Naive thymus-derived CD4-positive, alpha-beta T cell (primary cell): ENCODE data around the gene CRYBB1. TPM values are rescaled to one million over a fixed set of nuclear protein-coding genes. Genes with fewer than 3 reads are reported as not detected.
"Not testable (repeated sequence)": the region's sequence is repeated elsewhere in the genome, so short reads cannot be mapped to it uniquely, and the experiment has no call there.

ENCODE experiments used
- ATAC-seq: fragments of 150-1000 bp; cut with Tn5 transposase; 2 replicates; pipeline ENCODE4 v1.10.0; 2021; ENCODE audit warnings: mild to moderate bottlenecking, moderate library complexity
- CTCF ChIA-PET: fragments of 350-600 bp; sonication (Branson Sonifier 250); formaldehyde crosslinking; loops from one replicate; lab custom pipeline; 2021; ENCODE audit warnings: antibody characterized with exemption; lab: Charles Lee
- POLR2A ChIA-PET: fragments of 350-600 bp; sonication (Branson Sonifier 250); formaldehyde crosslinking; loops from one replicate; lab custom pipeline; 2021; ENCODE audit warnings: antibody characterized with exemption, inconsistent platforms; lab: Charles Lee
- DNase-seq, 9 donors: peaks; one replicate each; pipeline versions ENCODE4 v3.0.0 to v3.0.0-alpha.2; 2020 to 2022; ENCODE audit warnings: mixed read lengths in 1 of 9
- H3K27ac ChIP-seq: one replicate; pipeline ENCODE4 v1.7.0; 2013; ENCODE audit warnings: mild to moderate bottlenecking, low read depth, low read length, moderate library complexity
- H3K27me3 ChIP-seq, 2 donors: one replicate each; pipeline ENCODE4 v1.7.0; 2013; ENCODE audit warnings: low read length in 2 of 2, mild to moderate bottlenecking in 2 of 2, moderate library complexity in 2 of 2; ENCODE audit not compliant: control insufficient read depth in 2 of 2, insufficient read depth in 2 of 2
- H3K36me3 ChIP-seq, 3 experiments: 1 replicate in 2 of 3; 2 replicates in 1 of 3; pipeline ENCODE4 v1.7.0; 2013; ENCODE audit warnings: low read length in 3 of 3, mild to moderate bottlenecking in 3 of 3, moderate library complexity in 1 of 3; ENCODE audit not compliant: insufficient read depth in 3 of 3, control insufficient read depth in 2 of 3
- H3K4me1 ChIP-seq, 2 donors: one replicate each; pipeline ENCODE4 v1.7.0; 2013; ENCODE audit warnings: low read length in 2 of 2, mild to moderate bottlenecking in 2 of 2, moderate library complexity in 1 of 2; ENCODE audit not compliant: control insufficient read depth in 2 of 2, insufficient read depth in 2 of 2
- H3K4me3 ChIP-seq: 2 replicates; pipeline ENCODE4 v1.7.0; 2013; ENCODE audit warnings: mild to moderate bottlenecking, low read length
- H3K9me3 ChIP-seq, 3 experiments: 1 replicate in 2 of 3; 2 replicates in 1 of 3; pipeline ENCODE4 v1.7.0; 2013; ENCODE audit warnings: low read length in 3 of 3; ENCODE audit not compliant: control insufficient read depth in 2 of 3
- H3K27ac Mint-ChIP-seq, 9 donors: one replicate each; pipeline ENCODE4 v1.8.0; 2020 to 2022; ENCODE audit warnings: mixed read lengths in 9 of 9, mild to moderate bottlenecking in 8 of 9, moderate library complexity in 5 of 9, inconsistent platforms in 2 of 9
- H3K27me3 Mint-ChIP-seq, 5 donors: one replicate each; pipeline ENCODE4 v1.8.0; 2021 to 2022; ENCODE audit warnings: mixed read lengths in 5 of 5, mild to moderate bottlenecking in 1 of 5
- H3K36me3 Mint-ChIP-seq, 5 donors: one replicate each; pipeline ENCODE4 v1.8.0; 2020 to 2022; ENCODE audit warnings: mixed read lengths in 5 of 5, mild to moderate bottlenecking in 3 of 5, inconsistent platforms in 1 of 5
- H3K4me1 Mint-ChIP-seq, 7 donors: one replicate each; pipeline ENCODE4 v1.8.0; 2020 to 2022; ENCODE audit warnings: mixed read lengths in 7 of 7, mild to moderate bottlenecking in 3 of 7, inconsistent platforms in 1 of 7
- H3K4me3 Mint-ChIP-seq, 10 donors: one replicate each; pipeline ENCODE4 v1.8.0; 2020 to 2022; ENCODE audit warnings: mild to moderate bottlenecking in 10 of 10, mixed read lengths in 10 of 10, moderate library complexity in 6 of 10, inconsistent platforms in 2 of 10
- H3K9me3 Mint-ChIP-seq, 11 donors: one replicate each; pipeline ENCODE4 v1.8.0; 2020 to 2022; ENCODE audit warnings: mixed read lengths in 11 of 11, mild to moderate bottlenecking in 4 of 11, inconsistent platforms in 1 of 11, moderate library complexity in 1 of 11
- intact Hi-C, 2 donors: fragments of 100-400 bp; cut with micrococcal nuclease; formaldehyde crosslinking; loops; one replicate each; pipeline ENCODE4 v1.15.1; 2023
- polyA plus RNA-seq, 2 donors: library from polyadenylated mRNA; unstranded; fragments of 300-500 nt; fragmentation: Illumina TruSeq; gene quantifications; one replicate each; pipeline ENCODE4 v1.2.3, GENCODE V29; 2021
- total RNA-seq, 6 experiments: library from RNA in 5 of 6; stranded (reverse) in 5 of 6; gene quantifications; 1 replicate in 5 of 6; 2 replicates in 1 of 6; pipeline ENCODE4 v1.2.3 and lab custom pipeline; 2021 to 2026

The CRYBB1 gene
- total and polyA plus RNA-seq, 7 experiments from 2014 or later, result not detected

DNA sequence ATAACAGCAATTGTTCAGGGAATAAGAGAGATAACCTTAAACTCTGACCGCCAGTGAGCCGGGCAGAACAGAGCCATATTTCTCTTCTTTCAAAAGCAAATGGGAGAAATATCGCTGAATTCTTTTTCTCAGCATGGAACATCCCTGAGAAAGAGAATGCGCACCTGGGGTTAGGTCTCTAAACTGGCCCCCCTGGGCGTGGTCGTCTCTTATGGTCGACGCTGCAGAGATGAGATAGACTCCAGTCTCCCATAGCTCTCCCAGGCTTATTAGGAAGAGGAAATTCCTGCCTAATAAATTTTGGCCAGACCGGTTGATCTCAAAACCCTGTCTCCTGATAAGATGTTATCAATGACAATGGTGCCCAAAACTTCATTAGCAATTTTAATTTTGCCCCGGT is 4.1 kb downstream of the CRYBB1 start:
- H3K27ac ChIP-seq, H3K9me3 Mint-ChIP-seq, CTCF ChIA-PET, ATAC-seq, intact Hi-C loops, H3K36me3 Mint-ChIP-seq, H3K36me3 ChIP-seq, H3K27ac Mint-ChIP-seq, H3K4me3 ChIP-seq, DNase-seq, H3K9me3 ChIP-seq, H3K4me3 Mint-ChIP-seq, POLR2A ChIA-PET, H3K27me3 ChIP-seq: not testable (repeated sequence)
- H3K27me3 Mint-ChIP-seq, result peaks cover 0 to 25% (median 3%) of the 10 kb centered on the region in 5 donors
- peaks cover 0 to 38% (median 0%) of the 10 kb centered on the region in 7 donors for H3K4me1 Mint-ChIP-seq
- H3K4me1 ChIP-seq, result peaks cover 0 to 20% of the 10 kb centered on the region in 2 donors

DNA sequence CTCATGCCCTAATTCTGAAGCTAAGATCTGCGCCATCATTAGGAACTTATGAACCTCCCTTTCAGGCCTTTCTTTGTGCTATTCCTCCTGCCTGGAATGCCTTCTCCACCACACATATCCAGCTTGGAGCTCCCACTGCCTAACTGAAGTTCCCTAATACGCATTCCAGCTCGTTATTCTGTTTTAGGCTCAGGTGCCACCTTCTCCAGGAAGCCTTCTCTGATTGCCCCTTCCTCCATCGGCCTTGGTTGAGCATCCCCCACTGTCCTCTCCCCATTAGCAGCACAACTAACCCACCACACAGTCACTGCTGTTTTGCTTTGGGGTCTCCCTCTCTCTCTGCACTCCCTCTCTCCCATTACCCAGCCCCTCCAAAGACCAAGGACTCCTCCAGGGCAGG is 5.2 kb downstream of the CRYBB1 start:
- no peak overlapping the region for H3K4me3 ChIP-seq
- H3K4me1 ChIP-seq, result peaks cover 0 to 20% of the 10 kb centered on the region in 2 donors
- ATAC-seq (no peak), DNase-seq (no peak)
- no peak overlapping the region for H3K27ac ChIP-seq
- peaks cover 0 to 41% (median 0%) of the 10 kb centered on the region in 7 donors for H3K4me1 Mint-ChIP-seq
- ChIA-PET POLR2A (interaction anchor here (1.0 kb wide), 1 partner anchor 19 kb away, joined by 3 read pairs; no protein-coding TSS in a partner anchor), CTCF (no interaction called here)
- intact Hi-C loops, result no loop called here
- H3K36me3 ChIP-seq, result no peaks in the 10 kb centered on the region
- H3K4me3 Mint-ChIP-seq, result no peak overlapping the region
- H3K27me3 ChIP-seq, result no peaks in the 10 kb centered on the region
- peaks cover 0 to 5% (median 0%) of the 10 kb centered on the region in 11 donors for H3K9me3 Mint-ChIP-seq
- H3K27ac Mint-ChIP-seq, result peak overlapping the region in 2 of 9 donors; percentile 55
- H3K36me3 Mint-ChIP-seq, result peaks cover 0 to 4% (median 0%) of the 10 kb centered on the region in 5 donors
- H3K27me3 Mint-ChIP-seq, result peaks cover 0 to 32% (median 2%) of the 10 kb centered on the region in 5 donors
- H3K9me3 ChIP-seq, result no peaks in the 10 kb centered on the region

DNA sequence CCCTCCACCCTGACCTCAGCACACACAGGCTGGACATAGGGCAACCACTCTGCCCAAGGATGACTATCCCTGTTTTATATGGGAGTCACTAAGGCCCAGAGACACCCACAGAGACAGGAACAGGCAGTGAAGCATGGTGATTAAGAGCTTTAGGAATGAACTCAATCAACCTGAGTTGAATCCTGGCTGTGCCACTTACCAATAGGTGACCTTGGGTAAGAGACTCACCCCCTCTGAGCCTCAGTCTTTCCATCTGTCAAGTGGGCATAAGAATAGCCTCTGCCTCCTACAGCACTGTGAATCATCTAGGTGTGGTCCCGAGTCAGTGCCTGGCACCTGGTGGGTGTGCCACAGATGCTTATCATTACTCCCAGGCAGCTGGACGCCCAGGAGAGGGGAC is 6.8 kb downstream of the CRYBB1 start:
- Histone ChIP-seq H3K36me3 (no peaks in the 10 kb centered on the region), H3K27ac (no peak overlapping the region), H3K9me3 (no peaks in the 10 kb centered on the region), H3K4me1 (peaks cover 0 to 20% of the 10 kb centered on the region in 2 donors), H3K27me3 (no peaks in the 10 kb centered on the region), H3K4me3 (no peak overlapping the region)
- peaks cover 0 to 33% (median 0%) of the 10 kb centered on the region in 5 donors for H3K27me3 Mint-ChIP-seq
- CTCF ChIA-PET, result interaction anchor here (0.6 kb wide), 1 partner anchor 228 kb away, joined by 6 read pairs; no protein-coding TSS in a partner anchor
- DNase-seq (no peak), ATAC-seq (no peak)
- POLR2A ChIA-PET, result no interaction called here
- intact Hi-C loops, result no loop called here
- H3K4me1 Mint-ChIP-seq, result peaks cover 0 to 32% (median 0%) of the 10 kb centered on the region in 7 donors
- peaks cover 0 to 5% (median 0%) of the 10 kb centered on the region in 11 donors for H3K9me3 Mint-ChIP-seq
- peaks cover 0 to 4% (median 0%) of the 10 kb centered on the region in 5 donors for H3K36me3 Mint-ChIP-seq
- H3K27ac Mint-ChIP-seq, result no peak overlapping the region
- peak overlapping the region in 1 of 10 donors; percentile 29 for H3K4me3 Mint-ChIP-seq

DNA sequence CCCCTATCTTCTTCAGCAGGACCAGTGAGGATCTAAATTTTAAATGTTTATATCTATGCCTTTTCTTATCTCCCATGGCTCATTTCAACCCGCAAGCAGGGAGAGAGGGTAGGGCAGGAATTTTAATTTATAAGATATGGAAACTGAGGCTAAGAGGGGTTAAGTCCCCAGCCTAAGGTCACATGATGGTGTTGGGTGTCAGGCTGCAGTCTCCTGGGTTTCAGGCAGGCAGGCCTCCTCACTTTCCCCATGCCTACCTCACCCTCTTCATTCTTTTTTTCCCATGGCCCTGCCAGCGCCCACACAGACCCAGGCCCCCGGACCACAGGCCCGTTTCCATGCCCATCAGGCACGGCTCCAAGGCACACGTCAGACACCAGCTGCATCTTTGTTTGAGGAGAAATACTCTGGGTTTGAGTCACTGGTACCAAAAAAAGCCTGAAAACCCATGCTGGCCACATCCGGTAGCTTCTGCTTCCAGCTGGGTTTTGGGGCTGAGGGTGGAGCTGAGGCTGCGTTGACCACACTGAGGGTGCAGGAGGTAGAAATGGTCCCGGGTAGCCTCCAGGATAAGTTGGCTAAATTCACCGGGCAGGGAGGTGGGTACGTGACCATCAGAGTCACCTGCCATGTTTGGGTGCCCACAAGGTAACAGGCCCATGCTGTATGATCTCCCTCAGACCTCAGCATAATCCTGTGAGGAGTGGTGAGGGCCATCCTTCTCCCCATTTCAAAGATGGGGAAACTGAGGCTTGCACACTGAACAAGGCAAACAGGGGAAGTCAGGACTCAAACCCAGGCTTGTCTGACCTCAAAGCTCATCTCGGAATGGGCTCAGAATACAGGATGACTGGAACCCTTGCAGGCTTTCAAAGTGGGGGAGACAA is 7.5 kb downstream of the CRYBB1 start:
- no peaks in the 10 kb centered on the region for H3K9me3 ChIP-seq
- peaks cover 0 to 30% (median 0%) of the 10 kb centered on the region in 5 donors for H3K27me3 Mint-ChIP-seq
- H3K9me3 Mint-ChIP-seq, result peaks cover 0 to 5% (median 0%) of the 10 kb centered on the region in 11 donors
- ChIA-PET POLR2A (no interaction called here), CTCF (interaction anchor here (0.6 kb wide), 1 partner anchor 228 kb away, joined by 6 read pairs; no protein-coding TSS in a partner anchor)
- H3K27ac Mint-ChIP-seq, result peak overlapping the region in 1 of 9 donors; percentile 88
- H3K4me1 Mint-ChIP-seq, result peaks cover 0 to 29% (median 0%) of the 10 kb centered on the region in 7 donors
- H3K36me3 ChIP-seq, result no peaks in the 10 kb centered on the region
- H3K27ac ChIP-seq, result no peak overlapping the region
- H3K4me3 ChIP-seq, result no peak overlapping the region
- DNase-seq, result peak in 1 of 9 donors; percentile 47
- peaks cover 0 to 20% of the 10 kb centered on the region in 2 donors for H3K4me1 ChIP-seq
- intact Hi-C loops, result no loop called here
- peak overlapping the region in 4 of 10 donors; percentile 29 to 74 (median 40) for H3K4me3 Mint-ChIP-seq
- no peaks in the 10 kb centered on the region for H3K27me3 ChIP-seq
- ATAC-seq, result peak; percentile 37
- H3K36me3 Mint-ChIP-seq, result peaks cover 0 to 4% (median 0%) of the 10 kb centered on the region in 5 donors

DNA sequence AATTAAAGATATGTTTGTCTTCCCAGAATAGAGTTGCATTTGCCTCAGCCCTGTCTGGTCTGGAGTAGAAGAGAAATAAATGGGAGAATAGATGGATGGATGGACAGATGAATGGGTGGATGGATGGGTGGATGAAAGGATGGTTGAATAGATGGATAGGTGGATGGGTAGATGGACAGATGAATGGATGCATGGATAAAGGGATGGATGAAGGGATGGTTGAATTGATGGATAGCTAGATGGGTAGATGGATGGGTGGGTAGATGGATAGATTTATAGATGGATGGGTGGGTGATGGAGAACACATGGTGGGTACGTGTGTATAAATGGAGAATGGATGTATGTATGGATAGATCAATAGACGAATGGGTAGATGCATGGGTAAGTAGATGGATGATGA is 8.5 kb downstream of the CRYBB1 start:
- Histone ChIP-seq H3K4me3 (no peak overlapping the region), H3K27me3 (no peaks in the 10 kb centered on the region), H3K4me1 (peaks cover 0 to 20% of the 10 kb centered on the region in 2 donors), H3K36me3 (no peaks in the 10 kb centered on the region), H3K27ac (no peak overlapping the region), H3K9me3 (no peaks in the 10 kb centered on the region)
- peak overlapping the region in 1 of 9 donors; percentile 16 for H3K27ac Mint-ChIP-seq
- CTCF ChIA-PET, result no interaction called here
- peaks cover 0 to 29% (median 0%) of the 10 kb centered on the region in 5 donors for H3K27me3 Mint-ChIP-seq
- ATAC-seq (no peak), DNase-seq (no peak)
- intact Hi-C loops, result no loop called here
- POLR2A ChIA-PET, result no interaction called here
- peaks cover 0 to 29% (median 0%) of the 10 kb centered on the region in 7 donors for H3K4me1 Mint-ChIP-seq
- H3K4me3 Mint-ChIP-seq, result peak overlapping the region in 1 of 10 donors; percentile 1
- peaks cover 0 to 5% (median 0%) of the 10 kb centered on the region in 5 donors for H3K36me3 Mint-ChIP-seq
- H3K9me3 Mint-ChIP-seq, result peaks cover 0 to 5% (median 0%) of the 10 kb centered on the region in 11 donors

DNA sequence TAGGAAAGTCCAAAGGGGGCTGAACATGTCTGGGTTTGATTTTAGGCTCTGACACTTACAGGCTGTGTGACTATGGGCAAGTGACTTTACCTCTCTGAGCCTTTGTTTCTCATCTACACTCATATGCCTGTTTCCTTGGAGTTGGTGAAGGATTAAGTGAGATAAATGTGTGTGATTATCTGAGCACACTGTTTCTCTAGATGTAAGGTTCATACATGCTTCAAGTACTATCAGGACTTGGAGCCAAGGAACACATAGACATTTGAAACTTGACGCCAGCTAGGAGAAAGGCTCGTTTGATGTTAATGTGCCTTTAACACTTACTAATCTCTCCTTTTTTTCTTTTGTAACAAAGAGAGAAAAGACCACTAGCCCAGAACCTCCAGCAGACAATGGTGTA is 9.7 kb downstream of the CRYBB1 start:
- CTCF ChIA-PET, result interaction anchor here (0.6 kb wide), 1 partner anchor 237 kb away, joined by 9 read pairs; no protein-coding TSS in a partner anchor
- Histone ChIP-seq H3K27me3 (no peaks in the 10 kb centered on the region), H3K36me3 (no peaks in the 10 kb centered on the region), H3K4me3 (no peak overlapping the region), H3K4me1 (peaks cover 0 to 20% of the 10 kb centered on the region in 2 donors), H3K9me3 (no peaks in the 10 kb centered on the region), H3K27ac (no peak overlapping the region)
- intact Hi-C loops, result no loop called here
- H3K4me1 Mint-ChIP-seq, result peaks cover 0 to 31% (median 0%) of the 10 kb centered on the region in 7 donors
- no peak overlapping the region for H3K27ac Mint-ChIP-seq
- H3K36me3 Mint-ChIP-seq, result peaks cover 0 to 5% (median 0%) of the 10 kb centered on the region in 5 donors
- POLR2A ChIA-PET, result no interaction called here
- H3K27me3 Mint-ChIP-seq, result peaks cover 0 to 20% (median 0%) of the 10 kb centered on the region in 5 donors
- ATAC-seq, result no peak
- no peak for DNase-seq
- H3K4me3 Mint-ChIP-seq, result no peak overlapping the region
- H3K9me3 Mint-ChIP-seq, result peaks cover 0 to 5% (median 0%) of the 10 kb centered on the region in 11 donors
